Measurements from ENCODE around the gene TRAFD1. TPM values are rescaled to one million over a fixed set of nuclear protein-coding genes. Genes with fewer than 3 reads are reported as not detected.

The TRAFD1 gene
- total RNA-seq, 4 donors from 2014 or later = 8.9 to 17.7 (median 14.5) TPM

DNA sequence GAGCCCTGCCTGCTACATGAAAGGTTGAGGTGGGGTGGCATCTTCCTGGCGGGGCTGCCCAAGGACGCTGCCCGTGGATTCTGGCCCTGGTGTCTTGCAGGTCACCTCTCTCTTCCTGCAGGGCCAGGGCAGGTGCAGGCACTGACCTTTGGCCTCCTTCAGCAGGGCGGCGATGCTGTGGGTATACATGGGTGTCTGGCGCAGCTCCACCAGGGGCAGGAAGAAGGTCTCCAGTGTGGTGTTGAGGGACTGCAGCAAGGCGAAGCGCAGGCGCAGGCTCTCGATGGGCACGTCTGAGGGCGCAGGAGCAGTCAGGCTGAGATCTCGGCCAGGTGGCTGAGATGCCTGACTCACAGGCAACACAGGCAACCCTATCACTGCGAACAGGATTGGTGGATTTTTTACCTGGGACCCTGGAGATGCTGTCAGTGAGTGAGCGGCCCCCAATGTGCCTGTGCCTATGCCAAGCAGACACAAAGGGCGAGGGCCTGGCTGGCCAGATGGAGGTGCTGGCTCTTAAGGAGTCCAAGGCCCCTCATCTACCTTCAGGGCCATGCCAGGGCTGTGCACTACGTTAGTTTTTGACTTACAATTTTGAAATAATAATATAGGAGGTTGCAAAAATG is 45.7 kb downstream of the TRAFD1 start:
- in situ Hi-C loops (cut with MboI; ENCODE audit: low sequenced_read_pairs in 4 of 4) (no loop called here), intact Hi-C loops (cut with DNase I; ENCODE audit: low total_unique reads) (no loop called here)
- no peaks in the 10 kb centered on the region for H3K4me1 ChIP-seq
- H3K27ac ChIP-seq = no peak overlapping the region
- no peaks in the 10 kb centered on the region for H3K27me3 ChIP-seq
- H3K9me3 ChIP-seq = no peaks in the 10 kb centered on the region
- DNase-seq = no peak
- peaks cover 0 to 73% of the 10 kb centered on the region in 2 donors for H3K36me3 ChIP-seq
- no peak for TF ChIP-seq POLR2A (IDR thresholded peaks at IDR 0.05)
- TF ChIP-seq, protein P1, sequence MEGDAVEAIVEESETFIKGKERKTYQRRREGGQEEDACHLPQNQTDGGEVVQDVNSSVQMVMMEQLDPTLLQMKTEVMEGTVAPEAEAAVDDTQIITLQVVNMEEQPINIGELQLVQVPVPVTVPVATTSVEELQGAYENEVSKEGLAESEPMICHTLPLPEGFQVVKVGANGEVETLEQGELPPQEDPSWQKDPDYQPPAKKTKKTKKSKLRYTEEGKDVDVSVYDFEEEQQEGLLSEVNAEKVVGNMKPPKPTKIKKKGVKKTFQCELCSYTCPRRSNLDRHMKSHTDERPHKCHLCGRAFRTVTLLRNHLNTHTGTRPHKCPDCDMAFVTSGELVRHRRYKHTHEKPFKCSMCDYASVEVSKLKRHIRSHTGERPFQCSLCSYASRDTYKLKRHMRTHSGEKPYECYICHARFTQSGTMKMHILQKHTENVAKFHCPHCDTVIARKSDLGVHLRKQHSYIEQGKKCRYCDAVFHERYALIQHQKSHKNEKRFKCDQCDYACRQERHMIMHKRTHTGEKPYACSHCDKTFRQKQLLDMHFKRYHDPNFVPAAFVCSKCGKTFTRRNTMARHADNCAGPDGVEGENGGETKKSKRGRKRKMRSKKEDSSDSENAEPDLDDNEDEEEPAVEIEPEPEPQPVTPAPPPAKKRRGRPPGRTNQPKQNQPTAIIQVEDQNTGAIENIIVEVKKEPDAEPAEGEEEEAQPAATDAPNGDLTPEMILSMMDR (IDR thresholded peaks at IDR 0.05 in 4 of 5, conservative IDR thresholded peaks at IDR 0.05 in 1 of 5) = no peak
- no peak for ATAC-seq
- H3K4me3 ChIP-seq = no peak overlapping the region

DNA sequence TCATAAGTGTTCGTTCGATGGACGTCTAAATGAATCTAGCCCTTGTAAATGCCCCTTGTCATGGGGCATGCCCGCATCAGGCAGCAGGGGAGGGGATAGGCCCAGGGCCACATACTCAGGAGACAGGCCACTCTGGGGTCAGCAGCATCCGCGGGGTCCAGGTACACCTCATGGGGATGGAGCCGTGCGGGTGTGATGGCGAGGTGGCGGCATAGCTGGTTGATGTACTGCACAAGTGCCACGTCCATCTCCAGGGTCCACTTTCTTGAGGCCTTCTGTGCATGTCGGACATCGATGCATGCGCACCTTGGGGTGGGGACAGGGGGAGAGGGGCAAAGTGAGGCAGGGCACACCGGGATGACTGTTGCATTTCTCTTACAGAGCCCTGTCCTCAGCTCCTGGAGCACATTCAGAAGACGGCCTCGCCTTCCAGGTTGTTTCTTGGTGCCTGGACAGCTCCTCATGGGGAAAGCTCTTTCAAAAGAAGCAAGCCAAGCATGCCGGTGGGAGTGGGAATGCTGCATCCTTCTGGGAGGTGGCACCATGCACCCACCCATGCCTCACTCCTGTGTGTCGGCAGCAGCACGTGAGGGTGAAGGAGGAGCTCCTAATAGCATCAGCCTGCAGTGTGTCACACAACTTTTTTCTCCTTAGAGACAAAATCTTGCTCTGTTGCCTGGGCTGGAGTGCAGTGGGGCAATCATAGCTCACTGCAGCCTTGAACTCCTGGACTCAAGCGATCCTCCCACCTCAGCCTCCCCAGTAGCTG is 47.4 kb downstream of the TRAFD1 start:
- in situ Hi-C loops (cut with MboI; ENCODE audit: low sequenced_read_pairs in 4 of 4) = no loop called here
- DNase-seq (no peak), ATAC-seq (no peak)

DNA sequence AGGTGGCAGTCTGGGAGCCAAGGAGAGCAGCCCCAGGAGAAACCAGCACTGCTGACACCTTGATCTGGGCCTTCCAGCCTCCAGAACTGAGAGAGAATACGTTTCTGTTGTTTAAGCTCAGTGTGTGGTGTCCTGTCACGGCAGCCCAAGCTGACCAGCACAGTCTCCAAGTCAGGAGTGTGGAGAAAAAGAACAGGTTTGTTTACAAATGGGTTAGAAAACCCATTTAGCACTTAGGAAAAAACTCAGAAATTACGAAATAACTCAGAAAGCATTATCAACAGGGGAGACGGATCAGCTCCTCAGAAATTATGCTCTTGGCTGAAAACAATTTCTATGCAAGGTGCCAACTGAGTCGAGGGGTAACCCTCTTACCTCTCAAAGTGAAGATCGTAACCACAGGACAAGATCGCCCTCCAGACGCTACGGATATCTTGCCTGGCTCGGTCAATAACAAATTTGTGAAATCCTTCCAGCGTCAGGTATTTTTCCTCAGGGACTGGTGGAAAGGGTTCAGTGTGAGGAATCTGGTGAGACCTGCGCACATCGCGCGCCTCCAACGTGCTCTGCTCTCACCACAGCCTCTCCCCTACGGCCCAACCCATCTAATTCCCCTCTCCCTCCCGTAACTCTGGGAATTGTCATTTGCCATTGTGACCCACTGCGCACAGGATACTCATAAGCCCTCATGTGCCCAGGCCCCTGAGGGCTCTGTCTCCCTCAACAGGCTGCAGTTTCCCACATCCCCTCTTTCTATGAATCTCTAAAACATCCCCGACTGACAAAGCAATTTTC is 50.2 kb downstream of the TRAFD1 start:
- in situ Hi-C loops (cut with MboI; ENCODE audit: low sequenced_read_pairs in 4 of 4) (no loop called here), intact Hi-C loops (cut with DNase I; ENCODE audit: low total_unique reads) (no loop called here)
- DNase-seq (no peak), ATAC-seq (no peak)
- Histone ChIP-seq H3K27ac (no peak overlapping the region), H3K36me3 (peaks cover 2 to 85% of the 10 kb centered on the region in 2 donors), H3K4me3 (no peak overlapping the region), H3K9me3 (no peaks in the 10 kb centered on the region), H3K4me1 (no peaks in the 10 kb centered on the region), H3K27me3 (no peaks in the 10 kb centered on the region)
- no peak for TF ChIP-seq POLR2A (IDR thresholded peaks at IDR 0.05)
- TF ChIP-seq, protein P1 (IDR thresholded peaks at IDR 0.05 in 4 of 5, conservative IDR thresholded peaks at IDR 0.05 in 1 of 5) = no peak

More for the DNA sequence above, 47.4 kb downstream of the TRAFD1 start:
- intact Hi-C loops (cut with DNase I; ENCODE audit: low total_unique reads) = no loop called here
- H3K27me3 ChIP-seq = no peaks in the 10 kb centered on the region
- no peaks in the 10 kb centered on the region for H3K4me1 ChIP-seq
- H3K27ac ChIP-seq = no peak overlapping the region
- TF ChIP-seq, protein P1 (IDR thresholded peaks at IDR 0.05 in 4 of 5, conservative IDR thresholded peaks at IDR 0.05 in 1 of 5) = no peak
- no peak for TF ChIP-seq POLR2A (IDR thresholded peaks at IDR 0.05)
- no peak overlapping the region for H3K4me3 ChIP-seq
- H3K36me3 ChIP-seq = peaks cover 0 to 80% of the 10 kb centered on the region in 2 donors
- no peaks in the 10 kb centered on the region for H3K9me3 ChIP-seq

DNA sequence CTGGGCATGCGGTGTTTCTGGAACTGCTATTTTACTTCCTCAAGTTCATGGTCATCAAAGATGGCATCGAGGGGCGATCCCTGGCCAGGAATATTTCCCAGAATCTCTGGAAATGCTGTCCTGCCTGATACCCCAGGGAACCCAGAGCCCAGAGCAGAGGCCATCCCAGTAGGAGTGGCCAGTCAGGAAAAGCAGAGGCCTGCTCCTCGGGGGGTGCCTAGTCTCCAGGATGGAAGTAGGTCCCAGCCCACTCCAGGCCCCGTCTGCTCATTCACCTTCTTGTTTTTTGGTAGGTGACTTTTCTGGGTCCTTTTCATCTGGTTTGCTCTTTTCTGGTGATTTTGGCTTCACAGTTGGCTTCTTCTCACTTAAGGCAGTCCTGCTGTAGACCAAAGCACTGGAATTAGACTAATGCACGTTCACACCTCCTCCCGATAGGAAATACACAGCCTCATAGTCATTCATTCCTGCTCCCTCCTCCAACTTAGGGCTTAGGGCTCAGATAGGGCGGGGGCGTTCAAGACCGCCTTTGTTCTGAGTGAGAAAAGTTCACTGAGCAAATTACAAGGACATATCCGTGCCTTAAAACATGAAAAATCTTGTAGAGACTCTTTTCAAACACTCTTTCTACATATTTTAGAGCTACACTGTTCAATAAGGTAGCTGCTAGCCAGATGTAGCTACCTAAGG is 51.1 kb downstream of the TRAFD1 start:
- TF ChIP-seq POLR2A (IDR thresholded peaks at IDR 0.05) = no peak
- H3K27me3 ChIP-seq = no peaks in the 10 kb centered on the region
- DNase-seq = no peak
- intact Hi-C loops (cut with DNase I; ENCODE audit: low total_unique reads) = no loop called here
- no peak overlapping the region for H3K27ac ChIP-seq
- H3K4me3 ChIP-seq = no peak overlapping the region
- H3K4me1 ChIP-seq = no peaks in the 10 kb centered on the region
- no peak for ATAC-seq
- H3K36me3 ChIP-seq = peaks cover 2 to 76% of the 10 kb centered on the region in 2 donors
- H3K9me3 ChIP-seq = no peaks in the 10 kb centered on the region
- in situ Hi-C loops (cut with MboI; ENCODE audit: low sequenced_read_pairs in 4 of 4) = no loop called here
